HepG2 (cell line): ENCODE measurements around the gene TET3. TPM values are rescaled to one million over a fixed set of nuclear protein-coding genes. Genes with fewer than 3 reads are reported as not detected.

Experiments used
- HNRNPL ChIP-seq: fragments of 200-400 bp; formaldehyde crosslinking; IDR thresholded peaks from 2 replicates; pipeline ENCODE4 v1.6.1; 2017; ENCODE audit warnings: mild to moderate bottlenecking, low read depth, low read length
- KDM3A ChIP-seq: IDR thresholded peaks from 2 replicates; pipeline ENCODE4 v1.6.1; 2018; ENCODE audit warnings: low read depth, missing compliant biosample characterization
- KDM5B ChIP-seq: sonication (generic); formaldehyde crosslinking; IDR thresholded peaks from 2 replicates; pipeline ENCODE4 v1.4.0; 2020; ENCODE audit warnings: missing genetic modification reagents, mild to moderate bottlenecking, borderline replicate concordance
- NR2F1 ChIP-seq, 2 experiments: fragments of 450-650 bp in 1 of 2; formaldehyde crosslinking in 1 of 2; IDR thresholded peaks; 2 replicates each; pipeline versions ENCODE4 v1.5.0 to v1.6.1; 2016 to 2020; ENCODE audit warnings: mild to moderate bottlenecking in 1 of 2, missing compliant biosample characterization in 1 of 2, missing genetic modification reagents in 1 of 2, moderate library complexity in 1 of 2
- RBM39 ChIP-seq: fragments of 200-400 bp; formaldehyde crosslinking; IDR thresholded peaks from one replicate; pipeline ENCODE4 v1.6.1; 2018; ENCODE audit warnings: antibody characterized with exemption, mild to moderate bottlenecking, low read depth, low read length; ENCODE audit not compliant: poor library complexity, severe bottlenecking
- SOX13 ChIP-seq, 3 experiments: fragments of 450-650 bp in 1 of 3; sonication (generic) in 1 of 3; formaldehyde crosslinking in 1 of 3; IDR thresholded peaks in 2 of 3; conservative IDR thresholded peaks in 1 of 3; 2 replicates each; pipeline versions ENCODE4 v1.5.0 to v1.6.1; 2016 to 2020; ENCODE audit warnings: antibody characterized with exemption in 1 of 3, mild to moderate bottlenecking in 1 of 3, missing compliant biosample characterization in 1 of 3, missing genetic modification reagents in 1 of 3, moderate library complexity in 1 of 3
- SP4 ChIP-seq: sonication (generic); formaldehyde crosslinking; IDR thresholded peaks from 2 replicates; pipeline ENCODE4 v1.8.1; 2023; ENCODE audit warnings: mild to moderate bottlenecking, missing genetic modification reagents
- TBX2 ChIP-seq: sonication (generic); formaldehyde crosslinking; IDR thresholded peaks from 2 replicates; pipeline ENCODE4 v1.5.0; 2020; ENCODE audit warnings: missing genetic modification reagents, mild to moderate bottlenecking, borderline replicate concordance
- TCF7 ChIP-seq: sonication (generic); IDR thresholded peaks from 2 replicates; pipeline ENCODE4 v1.6.1; 2016; ENCODE audit warnings: antibody characterized with exemption, low read depth
- THAP11 ChIP-seq: IDR thresholded peaks from 2 replicates; pipeline ENCODE4 v1.6.1; 2016; ENCODE audit warnings: missing biosample characterization, missing genetic modification reagents
- ZNF121 ChIP-seq: sonication (generic); formaldehyde crosslinking; IDR thresholded peaks from 2 replicates; pipeline ENCODE4 v1.5.0; 2020; ENCODE audit warnings: mild to moderate bottlenecking, missing genetic modification reagents
- ZNF225 ChIP-seq: sonication (generic); formaldehyde crosslinking; IDR thresholded peaks from 2 replicates; pipeline ENCODE4 v1.4.0; 2020; ENCODE audit warnings: mild to moderate bottlenecking, missing genetic modification reagents
- ZNF724P ChIP-seq: sonication (generic); formaldehyde crosslinking; IDR thresholded peaks from 2 replicates; pipeline ENCODE4 v1.8.0; 2022; ENCODE audit warnings: missing genetic modification reagents, borderline replicate concordance
- polyA plus RNA-seq, 8 experiments: library from polyadenylated mRNA; depleted of rRNA in 3 of 8; stranded (reverse) in 7 of 8; unstranded in 1 of 8; fragments of >200 nt; fragmentation: Illumina TruSeq in 4 of 8; extraction: Trizol in 4 of 8; gene quantifications; 2 replicates each; pipeline versions ENCODE4 v1.2.1 to v1.2.3, GENCODE V29; 2011 to 2016; ENCODE audit warnings: low read depth in 4 of 8, missing spikeins in 1 of 8, mixed read lengths in 1 of 8; ENCODE audit not compliant: insufficient read depth in 1 of 8
- total RNA-seq, 5 experiments: library from RNA; depleted of rRNA; stranded (reverse); fragments of >200 nt; fragmentation: Illumina TruSeq; extraction: Trizol; gene quantifications; 2 replicates each; pipeline ENCODE4 v1.2.3, GENCODE V29; 2016; ENCODE audit warnings: low read depth in 1 of 5
- TF ChIP-seq, protein P1 (sequence below): sonication (generic); formaldehyde crosslinking; IDR thresholded peaks from 2 replicates; pipeline ENCODE4 v1.5.1; 2020; ENCODE audit warnings: mild to moderate bottlenecking, moderate library complexity, missing genetic modification reagents
- TF ChIP-seq, protein P2 (sequence below): IDR thresholded peaks from 2 replicates; pipeline ENCODE4 v1.6.1; 2016; ENCODE audit warnings: low read depth, borderline replicate concordance
- TF ChIP-seq, protein P3 (sequence below): sonication (generic); formaldehyde crosslinking; IDR thresholded peaks from 2 replicates; pipeline ENCODE4 v1.4.0; 2020; ENCODE audit warnings: missing genetic modification reagents
- TF ChIP-seq, protein P4 (sequence below): conservative IDR thresholded peaks from 2 replicates; pipeline ENCODE4 v1.6.1; 2018; ENCODE audit warnings: missing genetic modification reagents
- TF ChIP-seq, protein P5 (sequence below), 2 experiments: fragments of 450-650 bp in 1 of 2; sonication (generic) in 1 of 2; formaldehyde crosslinking; IDR thresholded peaks; 2 replicates each; pipeline versions ENCODE4 v1.5.0 to v1.8.0; 2020 to 2022; ENCODE audit warnings: mild to moderate bottlenecking in 1 of 2, missing genetic modification reagents in 1 of 2

Gene TET3
- total and polyA plus RNA-seq, 2 of the 13 experiments (the other 11 are each of a cell fraction or from before 2014, with no cell fraction given), result 4.3 to 6.8 TPM

DNA sequence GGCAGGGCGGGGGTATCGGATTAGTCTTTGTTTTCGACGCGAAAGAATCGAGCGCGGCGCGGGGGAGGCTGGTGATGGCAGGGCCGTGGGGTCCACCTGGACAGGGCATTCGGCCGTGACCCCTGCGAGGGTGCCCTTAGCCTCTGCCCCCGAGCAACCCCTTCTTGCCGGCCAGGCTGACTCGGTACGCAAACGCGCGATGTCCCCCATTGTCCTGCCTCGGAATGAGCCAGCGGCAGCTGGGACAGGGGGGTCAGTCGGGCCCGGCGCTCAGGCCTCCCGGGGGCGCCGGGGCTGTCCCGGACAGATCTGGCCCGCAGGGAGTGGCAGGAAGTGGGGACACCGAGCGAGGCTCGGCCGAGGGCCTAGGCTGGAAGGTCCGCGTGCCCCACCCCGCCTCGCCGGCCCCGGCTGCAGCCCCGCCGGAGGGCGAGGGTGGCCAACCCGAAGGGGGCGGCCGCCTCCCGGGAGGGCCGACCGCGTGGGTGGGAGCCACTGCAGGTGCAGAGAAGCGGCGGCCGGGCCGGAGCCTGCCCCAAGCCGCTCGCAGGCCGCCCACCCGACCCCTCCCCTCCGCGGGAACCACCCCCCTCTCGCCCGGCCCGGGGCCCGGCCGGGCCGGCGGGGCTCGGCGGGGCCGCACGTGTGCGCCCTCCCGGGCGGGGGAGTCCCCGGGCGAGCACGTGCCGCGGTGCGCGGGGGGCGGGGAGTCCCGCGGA lies at the start of gene TET3 (continued):
- TF ChIP-seq, protein P1, sequence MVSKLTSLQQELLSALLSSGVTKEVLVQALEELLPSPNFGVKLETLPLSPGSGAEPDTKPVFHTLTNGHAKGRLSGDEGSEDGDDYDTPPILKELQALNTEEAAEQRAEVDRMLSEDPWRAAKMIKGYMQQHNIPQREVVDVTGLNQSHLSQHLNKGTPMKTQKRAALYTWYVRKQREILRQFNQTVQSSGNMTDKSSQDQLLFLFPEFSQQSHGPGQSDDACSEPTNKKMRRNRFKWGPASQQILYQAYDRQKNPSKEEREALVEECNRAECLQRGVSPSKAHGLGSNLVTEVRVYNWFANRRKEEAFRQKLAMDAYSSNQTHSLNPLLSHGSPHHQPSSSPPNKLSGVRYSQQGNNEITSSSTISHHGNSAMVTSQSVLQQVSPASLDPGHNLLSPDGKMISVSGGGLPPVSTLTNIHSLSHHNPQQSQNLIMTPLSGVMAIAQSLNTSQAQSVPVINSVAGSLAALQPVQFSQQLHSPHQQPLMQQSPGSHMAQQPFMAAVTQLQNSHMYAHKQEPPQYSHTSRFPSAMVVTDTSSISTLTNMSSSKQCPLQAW, result no peak; the same call in 1 of the 2 replicates
- TF ChIP-seq ZNF225 (CRISPR knock-in tag), result peak; percentile 84; the same call in 1 of the 2 replicates
- peak; percentile 10 for TF ChIP-seq RBM39
- TF ChIP-seq ZNF121 (CRISPR knock-in tag), result peak; percentile 55; the same call in 1 of the 2 replicates
- 0 out of 2 replicates have a peak, but pooled peaks have one; percentile 47 for TF ChIP-seq HNRNPL
- 0 out of 2 replicates have a peak, but pooled peaks have one; percentile 36 for TF ChIP-seq THAP11 (CRISPR knock-in tag)
- peak; percentile 80 for TF ChIP-seq KDM5B
- TF ChIP-seq ZNF724P (CRISPR knock-in tag), result peak; percentile 71; the same call in 1 of the 2 replicates
- TF ChIP-seq, protein P2, sequence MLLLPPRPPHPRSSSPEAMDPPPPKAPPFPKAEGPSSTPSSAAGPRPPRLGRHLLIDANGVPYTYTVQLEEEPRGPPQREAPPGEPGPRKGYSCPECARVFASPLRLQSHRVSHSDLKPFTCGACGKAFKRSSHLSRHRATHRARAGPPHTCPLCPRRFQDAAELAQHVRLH, result 0 out of 2 replicates have a peak, but pooled peaks have one; percentile 13
- TF ChIP-seq, protein P3, sequence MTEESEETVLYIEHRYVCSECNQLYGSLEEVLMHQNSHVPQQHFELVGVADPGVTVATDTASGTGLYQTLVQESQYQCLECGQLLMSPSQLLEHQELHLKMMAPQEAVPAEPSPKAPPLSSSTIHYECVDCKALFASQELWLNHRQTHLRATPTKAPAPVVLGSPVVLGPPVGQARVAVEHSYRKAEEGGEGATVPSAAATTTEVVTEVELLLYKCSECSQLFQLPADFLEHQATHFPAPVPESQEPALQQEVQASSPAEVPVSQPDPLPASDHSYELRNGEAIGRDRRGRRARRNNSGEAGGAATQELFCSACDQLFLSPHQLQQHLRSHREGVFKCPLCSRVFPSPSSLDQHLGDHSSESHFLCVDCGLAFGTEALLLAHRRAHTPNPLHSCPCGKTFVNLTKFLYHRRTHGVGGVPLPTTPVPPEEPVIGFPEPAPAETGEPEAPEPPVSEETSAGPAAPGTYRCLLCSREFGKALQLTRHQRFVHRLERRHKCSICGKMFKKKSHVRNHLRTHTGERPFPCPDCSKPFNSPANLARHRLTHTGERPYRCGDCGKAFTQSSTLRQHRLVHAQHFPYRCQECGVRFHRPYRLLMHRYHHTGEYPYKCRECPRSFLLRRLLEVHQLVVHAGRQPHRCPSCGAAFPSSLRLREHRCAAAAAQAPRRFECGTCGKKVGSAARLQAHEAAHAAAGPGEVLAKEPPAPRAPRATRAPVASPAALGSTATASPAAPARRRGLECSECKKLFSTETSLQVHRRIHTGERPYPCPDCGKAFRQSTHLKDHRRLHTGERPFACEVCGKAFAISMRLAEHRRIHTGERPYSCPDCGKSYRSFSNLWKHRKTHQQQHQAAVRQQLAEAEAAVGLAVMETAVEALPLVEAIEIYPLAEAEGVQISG (CRISPR knock-in tag), result peak; percentile 48
- 0 out of 2 replicates have a peak, but pooled peaks have one; percentile 19 for TF ChIP-seq SP4 (CRISPR knock-in tag)
- 0 out of 2 replicates have a peak, but pooled peaks have one; percentile 31 for TF ChIP-seq TBX2 (CRISPR knock-in tag)
- TF ChIP-seq, protein P4, sequence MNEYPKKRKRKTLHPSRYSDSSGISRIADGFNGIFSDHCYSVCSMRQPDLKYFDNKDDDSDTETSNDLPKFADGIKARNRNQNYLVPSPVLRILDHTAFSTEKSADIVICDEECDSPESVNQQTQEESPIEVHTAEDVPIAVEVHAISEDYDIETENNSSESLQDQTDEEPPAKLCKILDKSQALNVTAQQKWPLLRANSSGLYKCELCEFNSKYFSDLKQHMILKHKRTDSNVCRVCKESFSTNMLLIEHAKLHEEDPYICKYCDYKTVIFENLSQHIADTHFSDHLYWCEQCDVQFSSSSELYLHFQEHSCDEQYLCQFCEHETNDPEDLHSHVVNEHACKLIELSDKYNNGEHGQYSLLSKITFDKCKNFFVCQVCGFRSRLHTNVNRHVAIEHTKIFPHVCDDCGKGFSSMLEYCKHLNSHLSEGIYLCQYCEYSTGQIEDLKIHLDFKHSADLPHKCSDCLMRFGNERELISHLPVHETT (CRISPR knock-in tag), result peak; percentile 34; the same call in 1 of the 2 replicates
- TF ChIP-seq TCF7, result 0 out of 2 replicates have a peak, but pooled peaks have one; percentile 4
- no peak for TF ChIP-seq SOX13 (IDR thresholded peaks at IDR 0.05)
- TF ChIP-seq SOX13 (CRISPR knock-in tag; conservative IDR thresholded peaks at IDR 0.05 in 1 of 2, IDR thresholded peaks at IDR 0.05 in 1 of 2), result 0 out of 4 replicates have a peak, but pooled peaks of 1 of the 2 experiments have one; percentile 19
- TF ChIP-seq KDM3A (CRISPR knock-in tag), result 0 out of 2 replicates have a peak, but pooled peaks have one; percentile 49
- TF ChIP-seq, protein P5, sequence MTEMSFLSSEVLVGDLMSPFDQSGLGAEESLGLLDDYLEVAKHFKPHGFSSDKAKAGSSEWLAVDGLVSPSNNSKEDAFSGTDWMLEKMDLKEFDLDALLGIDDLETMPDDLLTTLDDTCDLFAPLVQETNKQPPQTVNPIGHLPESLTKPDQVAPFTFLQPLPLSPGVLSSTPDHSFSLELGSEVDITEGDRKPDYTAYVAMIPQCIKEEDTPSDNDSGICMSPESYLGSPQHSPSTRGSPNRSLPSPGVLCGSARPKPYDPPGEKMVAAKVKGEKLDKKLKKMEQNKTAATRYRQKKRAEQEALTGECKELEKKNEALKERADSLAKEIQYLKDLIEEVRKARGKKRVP (CRISPR knock-in tag; IDR thresholded peaks at IDR 0.05), result 0 out of 4 replicates have a peak, but pooled peaks of 1 of the 2 experiments have one; percentile 8
- TF ChIP-seq NR2F1 (CRISPR knock-in tag; IDR thresholded peaks at IDR 0.05), result peak; percentile 59 to 66; a peak in 2 of 4 replicates
